ENCODE measurements around the gene IQGAP1.

The IQGAP1 gene

DNA sequence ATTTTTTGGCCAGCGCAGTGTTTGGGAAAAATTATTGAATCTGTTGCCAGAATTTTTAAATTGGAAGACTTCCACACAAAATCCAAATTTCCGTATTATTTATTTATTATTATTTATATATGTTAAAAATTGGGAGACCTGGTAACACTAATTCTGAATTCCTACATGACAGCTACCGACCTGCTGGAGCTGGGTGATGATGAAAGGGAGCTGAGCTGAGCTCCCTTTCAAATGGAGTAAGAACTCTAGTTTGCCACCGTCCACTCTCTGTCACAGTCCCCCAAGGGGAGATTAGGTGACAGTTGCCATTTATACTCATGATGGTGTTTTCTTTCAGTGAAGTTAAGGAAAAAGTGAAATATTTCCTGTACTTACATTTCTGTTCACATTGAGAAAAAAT is 143.1 kb downstream of the IQGAP1 start:
- DNase-seq (ENCODE audit: low spot score) = no peak

DNA sequence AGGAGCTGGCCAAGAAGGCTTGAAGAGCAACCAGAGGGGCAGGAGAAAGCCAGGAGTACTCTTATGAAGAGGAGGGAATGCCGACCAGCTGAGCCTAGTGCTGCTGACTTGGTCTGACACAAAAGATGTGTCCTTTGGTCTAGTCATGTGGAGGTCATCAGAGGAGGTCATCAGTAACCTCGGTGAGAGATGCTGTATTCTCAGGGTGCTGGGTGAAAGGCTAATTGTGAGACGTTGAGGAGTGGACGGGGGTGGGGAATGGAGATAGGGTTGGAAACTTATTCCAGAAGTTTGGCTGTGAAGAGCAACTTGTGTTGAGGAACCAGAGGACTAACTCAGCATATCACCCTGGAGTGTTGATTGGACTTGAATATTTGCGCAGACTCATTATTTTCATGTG is 147.2 kb downstream of the IQGAP1 start:
- no peak for DNase-seq (ENCODE audit: low spot score)

DNA sequence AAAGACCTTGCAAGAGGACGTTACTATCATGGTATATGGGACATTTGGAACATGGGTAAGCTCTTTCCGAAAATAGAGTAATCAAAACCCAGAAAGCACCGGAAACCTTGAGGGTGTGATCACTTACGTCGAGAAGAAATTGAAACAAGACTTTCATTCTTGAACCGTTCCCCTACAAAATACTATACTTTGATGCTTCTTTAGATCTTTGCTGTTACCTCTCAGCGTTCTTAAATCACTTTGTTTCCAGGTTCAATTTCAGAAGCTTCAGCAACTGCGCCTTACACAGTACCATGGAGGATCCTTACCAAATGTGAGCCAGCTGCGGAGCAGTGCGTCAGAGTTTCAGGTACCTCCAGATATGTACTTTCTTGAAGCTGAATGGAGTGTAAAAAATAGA is 151.7 kb downstream of the IQGAP1 start:
- no peak for DNase-seq (ENCODE audit: low spot score)

DNA sequence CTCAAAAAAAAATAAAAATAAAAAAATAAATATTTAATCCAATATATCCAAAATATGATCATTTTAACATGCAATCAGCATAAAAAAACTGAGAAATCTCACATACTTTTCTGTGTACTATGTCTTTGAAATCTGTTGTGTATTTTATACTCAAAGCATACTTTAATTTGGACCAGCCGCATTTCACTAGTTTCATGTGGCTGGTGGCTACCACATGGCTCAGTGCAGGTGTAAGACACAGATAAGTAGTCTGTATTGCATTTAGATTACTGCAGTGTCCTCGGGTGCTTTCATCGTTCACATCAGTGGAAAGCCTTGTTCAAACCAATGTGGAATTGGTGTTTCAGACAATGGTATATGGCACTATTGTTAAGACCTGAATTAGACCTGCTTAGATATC is 152.7 kb downstream of the IQGAP1 start:
- DNase-seq (ENCODE audit: low spot score) = peak; percentile 41

DNA sequence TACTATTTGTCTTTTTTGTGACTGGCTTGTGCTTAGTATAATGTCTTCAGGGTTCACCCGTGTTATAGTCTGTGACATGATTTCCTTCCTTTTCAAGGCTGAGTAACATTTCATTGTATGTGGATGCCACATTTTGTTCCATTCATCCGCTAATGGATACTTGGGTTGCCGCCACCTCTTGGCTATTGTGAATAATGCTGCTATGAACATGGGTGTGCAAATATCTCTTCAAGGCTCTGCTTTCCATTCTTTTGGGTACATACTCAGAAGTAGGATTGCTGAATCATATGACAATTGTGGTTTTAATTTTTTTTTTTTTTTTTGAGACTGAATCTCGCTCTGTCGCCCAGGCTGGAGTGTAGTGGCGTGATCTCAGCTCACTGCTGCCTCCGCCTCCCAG is 157.1 kb downstream of the IQGAP1 start:
- no peak for DNase-seq (ENCODE audit: low spot score)

DNA sequence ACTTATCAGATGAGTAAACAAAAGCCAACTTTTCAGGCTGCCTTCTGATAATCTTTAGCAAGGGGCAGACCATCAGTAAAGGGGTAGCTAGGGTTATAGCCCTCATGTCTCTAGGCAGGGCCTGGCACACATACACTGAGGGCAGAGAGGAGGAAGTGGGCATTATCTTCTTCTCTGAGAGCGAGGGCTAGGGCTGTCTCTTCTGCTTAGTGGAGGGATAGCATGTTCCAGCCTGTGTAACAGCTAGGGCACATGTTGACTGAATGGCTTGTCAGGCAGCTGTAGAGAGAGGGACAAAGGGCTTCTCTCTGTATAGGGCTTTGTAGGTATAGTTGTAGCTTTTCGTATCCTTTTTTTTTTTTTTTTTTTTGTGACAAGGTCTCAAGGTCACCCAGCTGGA is 159.5 kb downstream of the IQGAP1 start:
- no peak for DNase-seq (ENCODE audit: low spot score)

DNA sequence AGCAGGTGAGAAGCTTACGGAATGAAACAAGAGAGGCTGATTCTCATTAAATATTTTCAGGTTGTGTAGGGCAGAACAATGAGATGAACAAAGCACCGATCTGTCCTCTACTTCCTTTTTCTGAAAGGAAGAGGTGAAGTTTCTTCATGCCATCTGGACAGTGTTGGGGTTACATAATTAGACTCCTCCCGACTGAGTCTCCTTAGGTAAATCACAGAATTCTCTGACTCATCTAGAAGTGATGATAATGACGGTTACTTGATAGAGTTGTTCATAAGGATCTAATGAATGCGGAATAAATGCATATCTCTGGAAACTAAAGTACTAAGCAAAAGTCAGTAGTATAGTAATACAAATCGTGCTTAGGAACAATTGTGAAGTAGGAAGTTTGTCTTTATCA is 162.9 kb downstream of the IQGAP1 start:
- DNase-seq (ENCODE audit: low spot score) = no peak

Measured in hematopoietic multipotent progenitor cell treated with erythropoietin and hydrocortisone succinate and interleukin-3 and kit ligand, for 15 days (in vitro differentiated cells).